ENCODE results near the gene SULF2.

GRCh38 chr20:47782076-47782475 lies 3.2 kb downstream of the SULF2 start:
- TF ChIP-seq, protein P1, sequence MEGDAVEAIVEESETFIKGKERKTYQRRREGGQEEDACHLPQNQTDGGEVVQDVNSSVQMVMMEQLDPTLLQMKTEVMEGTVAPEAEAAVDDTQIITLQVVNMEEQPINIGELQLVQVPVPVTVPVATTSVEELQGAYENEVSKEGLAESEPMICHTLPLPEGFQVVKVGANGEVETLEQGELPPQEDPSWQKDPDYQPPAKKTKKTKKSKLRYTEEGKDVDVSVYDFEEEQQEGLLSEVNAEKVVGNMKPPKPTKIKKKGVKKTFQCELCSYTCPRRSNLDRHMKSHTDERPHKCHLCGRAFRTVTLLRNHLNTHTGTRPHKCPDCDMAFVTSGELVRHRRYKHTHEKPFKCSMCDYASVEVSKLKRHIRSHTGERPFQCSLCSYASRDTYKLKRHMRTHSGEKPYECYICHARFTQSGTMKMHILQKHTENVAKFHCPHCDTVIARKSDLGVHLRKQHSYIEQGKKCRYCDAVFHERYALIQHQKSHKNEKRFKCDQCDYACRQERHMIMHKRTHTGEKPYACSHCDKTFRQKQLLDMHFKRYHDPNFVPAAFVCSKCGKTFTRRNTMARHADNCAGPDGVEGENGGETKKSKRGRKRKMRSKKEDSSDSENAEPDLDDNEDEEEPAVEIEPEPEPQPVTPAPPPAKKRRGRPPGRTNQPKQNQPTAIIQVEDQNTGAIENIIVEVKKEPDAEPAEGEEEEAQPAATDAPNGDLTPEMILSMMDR (IDR thresholded peaks at IDR 0.05), result no peak
- TF ChIP-seq POLR2A (IDR thresholded peaks at IDR 0.05), result no peak

Measured in testis (tissue), 2 donors.